GM19099 (cell line): ENCODE data around the gene PEAK3.

Experiments used
- POLR2A ChIP-seq: IDR thresholded peaks from 3 replicates; pipeline ENCODE4 v1.6.1; 2011; ENCODE audit warnings: low read depth; ENCODE audit not compliant: insufficient read length; ENCODE audit errors: extremely low read depth

Gene PEAK3

GRCh38 chr19:2303211-2303798 is 21.3 kb upstream of the PEAK3 start:
- no peak for TF ChIP-seq POLR2A

GRCh38 chr19:2302319-2303210 is 20.6 kb upstream of the PEAK3 start:
- TF ChIP-seq POLR2A: no peak

- no peak for TF ChIP-seq POLR2A
Observed at GRCh38 chr19:2300533-2300932, 18.6 kb upstream of the PEAK3 start.

GRCh38 chr19:2296141-2296540 is 14.2 kb upstream of the PEAK3 start:
- no peak for TF ChIP-seq POLR2A

- TF ChIP-seq POLR2A: no peak
Observed at GRCh38 chr19:2294687-2295335, 12.8 kb upstream of the PEAK3 start.

GRCh38 chr19:2291185-2291751 is 9.3 kb upstream of the PEAK3 start:
- no peak for TF ChIP-seq POLR2A

- no peak for TF ChIP-seq POLR2A
Observed at GRCh38 chr19:2290441-2291184, 8.6 kb upstream of the PEAK3 start.

GRCh38 chr19:2289714-2290435 is 7.9 kb upstream of the PEAK3 start:
- no peak for TF ChIP-seq POLR2A

GRCh38 chr19:2288818-2289713 is 7.1 kb upstream of the PEAK3 start:
- no peak for TF ChIP-seq POLR2A

- TF ChIP-seq POLR2A: no peak
Observed at GRCh38 chr19:2288338-2288817, 6.4 kb upstream of the PEAK3 start.

GRCh38 chr19:2287585-2288337 is 5.8 kb upstream of the PEAK3 start:
- no peak for TF ChIP-seq POLR2A

GRCh38 chr19:2286402-2287140 is 4.6 kb upstream of the PEAK3 start:
- no peak for TF ChIP-seq POLR2A

GRCh38 chr19:2283835-2284507 is 2.0 kb upstream of the PEAK3 start:
- TF ChIP-seq POLR2A: no peak
